Measurements from ENCODE around the gene FNDC10. TPM values are rescaled to one million over a fixed set of nuclear protein-coding genes. Genes with fewer than 3 reads are reported as not detected.

Gene FNDC10
- total RNA-seq, 1 donor from 2014 or later: not detected

GRCh38 chr1:1605724-1606123, 5.8 kb upstream of the FNDC10 start:
- no peaks in the 10 kb centered on the region for H3K9me3 ChIP-seq (ENCODE audit: control insufficient read depth in 3 of 3, low read length in 3 of 3)
- peaks cover 34 to 42% (median 38%) of the 10 kb centered on the region in 3 donors for H3K27me3 ChIP-seq (ENCODE audit: control insufficient read depth in 3 of 3, insufficient read depth in 3 of 3, low read length in 3 of 3)
- no peak overlapping the region for H3K4me3 ChIP-seq (ENCODE audit: low read length in 3 of 3)
- no peak overlapping the region for H3K27ac ChIP-seq (ENCODE audit: low read depth, low read length)
- no peaks in the 10 kb centered on the region for H3K36me3 ChIP-seq (ENCODE audit: control insufficient read depth in 3 of 3, insufficient read depth in 3 of 3, low read length in 3 of 3)
- peaks cover 0 to 6% (median 0%) of the 10 kb centered on the region in 3 donors for H3K4me1 ChIP-seq (ENCODE audit: control insufficient read depth in 3 of 3, insufficient read depth in 3 of 3, low read length in 3 of 3)
- H3K9ac ChIP-seq (ENCODE audit: low read depth in 1 of 3, low read length in 3 of 3): no peak overlapping the region

GRCh38 chr1:1605034-1605591, 5.2 kb upstream of the FNDC10 start:
- Histone ChIP-seq H3K27ac (ENCODE audit: low read depth, low read length) (no peak overlapping the region), H3K9me3 (ENCODE audit: control insufficient read depth in 3 of 3, low read length in 3 of 3) (no peaks in the 10 kb centered on the region), H3K4me3 (ENCODE audit: low read length in 3 of 3) (no peak overlapping the region), H3K9ac (ENCODE audit: low read depth in 1 of 3, low read length in 3 of 3) (no peak overlapping the region), H3K27me3 (ENCODE audit: control insufficient read depth in 3 of 3, insufficient read depth in 3 of 3, low read length in 3 of 3) (peaks cover 40 to 48% (median 43%) of the 10 kb centered on the region in 3 donors), H3K36me3 (ENCODE audit: control insufficient read depth in 3 of 3, insufficient read depth in 3 of 3, low read length in 3 of 3) (no peaks in the 10 kb centered on the region), H3K4me1 (ENCODE audit: control insufficient read depth in 3 of 3, insufficient read depth in 3 of 3, low read length in 3 of 3) (peaks cover 3 to 8% (median 3%) of the 10 kb centered on the region in 3 donors)

- Histone ChIP-seq H3K27me3 (ENCODE audit: control insufficient read depth in 3 of 3, insufficient read depth in 3 of 3, low read length in 3 of 3) (peaks cover 42 to 49% (median 43%) of the 10 kb centered on the region in 3 donors), H3K36me3 (ENCODE audit: control insufficient read depth in 3 of 3, insufficient read depth in 3 of 3, low read length in 3 of 3) (no peaks in the 10 kb centered on the region), H3K9ac (ENCODE audit: low read depth in 1 of 3, low read length in 3 of 3) (no peak overlapping the region), H3K9me3 (ENCODE audit: control insufficient read depth in 3 of 3, low read length in 3 of 3) (no peaks in the 10 kb centered on the region), H3K4me3 (ENCODE audit: low read length in 3 of 3) (no peak overlapping the region), H3K4me1 (ENCODE audit: control insufficient read depth in 3 of 3, insufficient read depth in 3 of 3, low read length in 3 of 3) (peaks cover 3 to 8% (median 3%) of the 10 kb centered on the region in 3 donors), H3K27ac (ENCODE audit: low read depth, low read length) (no peak overlapping the region)
These were observed 4.6 kb upstream of the FNDC10 start for GRCh38 chr1:1604374-1605033.

GRCh38 chr1:1603671-1604373, 3.9 kb upstream of the FNDC10 start:
- H3K9me3 ChIP-seq (ENCODE audit: control insufficient read depth in 3 of 3, low read length in 3 of 3): no peaks in the 10 kb centered on the region
- H3K9ac ChIP-seq (ENCODE audit: low read depth in 1 of 3, low read length in 3 of 3): no peak overlapping the region
- H3K4me3 ChIP-seq (ENCODE audit: low read length in 3 of 3): no peak overlapping the region
- peaks cover 49 to 56% (median 49%) of the 10 kb centered on the region in 3 donors for H3K27me3 ChIP-seq (ENCODE audit: control insufficient read depth in 3 of 3, insufficient read depth in 3 of 3, low read length in 3 of 3)
- no peak overlapping the region for H3K27ac ChIP-seq (ENCODE audit: low read depth, low read length)
- peaks cover 3 to 12% (median 3%) of the 10 kb centered on the region in 3 donors for H3K4me1 ChIP-seq (ENCODE audit: control insufficient read depth in 3 of 3, insufficient read depth in 3 of 3, low read length in 3 of 3)
- H3K36me3 ChIP-seq (ENCODE audit: control insufficient read depth in 3 of 3, insufficient read depth in 3 of 3, low read length in 3 of 3): no peaks in the 10 kb centered on the region

GRCh38 chr1:1602968-1603506, 3.1 kb upstream of the FNDC10 start:
- Histone ChIP-seq H3K27me3 (ENCODE audit: control insufficient read depth in 3 of 3, insufficient read depth in 3 of 3, low read length in 3 of 3) (peaks cover 55 to 64% (median 57%) of the 10 kb centered on the region in 3 donors), H3K4me3 (ENCODE audit: low read length in 3 of 3) (no peak overlapping the region), H3K4me1 (ENCODE audit: control insufficient read depth in 3 of 3, insufficient read depth in 3 of 3, low read length in 3 of 3) (peaks cover 3 to 15% (median 3%) of the 10 kb centered on the region in 3 donors), H3K9ac (ENCODE audit: low read depth in 1 of 3, low read length in 3 of 3) (no peak overlapping the region), H3K9me3 (ENCODE audit: control insufficient read depth in 3 of 3, low read length in 3 of 3) (no peaks in the 10 kb centered on the region), H3K36me3 (ENCODE audit: control insufficient read depth in 3 of 3, insufficient read depth in 3 of 3, low read length in 3 of 3) (no peaks in the 10 kb centered on the region), H3K27ac (ENCODE audit: low read depth, low read length) (no peak overlapping the region)

GRCh38 chr1:1602304-1602967, 2.5 kb upstream of the FNDC10 start:
- Histone ChIP-seq H3K4me3 (ENCODE audit: low read length in 3 of 3) (no peak overlapping the region), H3K27me3 (ENCODE audit: control insufficient read depth in 3 of 3, insufficient read depth in 3 of 3, low read length in 3 of 3) (peaks cover 61 to 70% (median 63%) of the 10 kb centered on the region in 3 donors), H3K27ac (ENCODE audit: low read depth, low read length) (no peak overlapping the region), H3K9me3 (ENCODE audit: control insufficient read depth in 3 of 3, low read length in 3 of 3) (no peaks in the 10 kb centered on the region), H3K36me3 (ENCODE audit: control insufficient read depth in 3 of 3, insufficient read depth in 3 of 3, low read length in 3 of 3) (no peaks in the 10 kb centered on the region), H3K4me1 (ENCODE audit: control insufficient read depth in 3 of 3, insufficient read depth in 3 of 3, low read length in 3 of 3) (peaks cover 3 to 21% (median 9%) of the 10 kb centered on the region in 3 donors), H3K9ac (ENCODE audit: low read depth in 1 of 3, low read length in 3 of 3) (no peak overlapping the region)

GRCh38 chr1:1601564-1602303, 1.8 kb upstream of the FNDC10 start:
- peaks cover 3 to 22% (median 9%) of the 10 kb centered on the region in 3 donors for H3K4me1 ChIP-seq (ENCODE audit: control insufficient read depth in 3 of 3, insufficient read depth in 3 of 3, low read length in 3 of 3)
- no peaks in the 10 kb centered on the region for H3K9me3 ChIP-seq (ENCODE audit: control insufficient read depth in 3 of 3, low read length in 3 of 3)
- H3K27me3 ChIP-seq (ENCODE audit: control insufficient read depth in 3 of 3, insufficient read depth in 3 of 3, low read length in 3 of 3): peaks cover 65 to 71% (median 68%) of the 10 kb centered on the region in 3 donors

GRCh38 chr1:1600861-1601563, 1.1 kb upstream of the FNDC10 start:
- no peak overlapping the region for H3K9ac ChIP-seq (ENCODE audit: low read depth in 1 of 3, low read length in 3 of 3)
- no peaks in the 10 kb centered on the region for H3K9me3 ChIP-seq (ENCODE audit: control insufficient read depth in 3 of 3, low read length in 3 of 3)
- no peaks in the 10 kb centered on the region for H3K36me3 ChIP-seq (ENCODE audit: control insufficient read depth in 3 of 3, insufficient read depth in 3 of 3, low read length in 3 of 3)
- H3K4me1 ChIP-seq (ENCODE audit: control insufficient read depth in 3 of 3, insufficient read depth in 3 of 3, low read length in 3 of 3): peaks cover 3 to 22% (median 9%) of the 10 kb centered on the region in 3 donors
- H3K27me3 ChIP-seq (ENCODE audit: control insufficient read depth in 3 of 3, insufficient read depth in 3 of 3, low read length in 3 of 3): peaks cover 65 to 75% (median 73%) of the 10 kb centered on the region in 3 donors
- peak overlapping the region in 1 of 3 donors; percentile 21 for H3K4me3 ChIP-seq (ENCODE audit: low read length in 3 of 3)
- H3K27ac ChIP-seq (ENCODE audit: low read depth, low read length): no peak overlapping the region

More at GRCh38 chr1:1601564-1602303, 1.8 kb upstream of the FNDC10 start:
- Histone ChIP-seq H3K36me3 (ENCODE audit: control insufficient read depth in 3 of 3, insufficient read depth in 3 of 3, low read length in 3 of 3) (no peaks in the 10 kb centered on the region), H3K4me3 (ENCODE audit: low read length in 3 of 3) (no peak overlapping the region), H3K27ac (ENCODE audit: low read depth, low read length) (no peak overlapping the region), H3K9ac (ENCODE audit: low read depth in 1 of 3, low read length in 3 of 3) (no peak overlapping the region)

Data from skeletal muscle tissue (tissue), 4 donors.